IMR-90 (cell line): Measurements from ENCODE around the gene CCL14. TPM values are rescaled to one million over a fixed set of nuclear protein-coding genes. Genes with fewer than 3 reads are reported as not detected.

Source experiments
- ATAC-seq: fragments of 200-7000 bp; cut with Tn5 transposase; 2 replicates; pipeline ENCODE4 v1.9.1; 2020; ENCODE audit warnings: low read depth, mild to moderate bottlenecking, moderate library complexity
- BruUV-seq: library from RNA; stranded (reverse); fragments of 400-500 nt; replicated peaks from 2 replicates; lab custom pipeline; 2021; lab: Mats Ljungman, UMichigan
- CTCF ChIA-PET: fragments of 300-600 bp; formaldehyde crosslinking; extraction: SDS; loops from one replicate; lab custom pipeline; 2021; ENCODE audit warnings: antibody characterized with exemption; lab: Yijun Ruan, JAX
- POLR2A ChIA-PET: fragments of 300-600 bp; sonication (Branson Sonifier 250); formaldehyde crosslinking; loops from one replicate; lab custom pipeline; 2022; ENCODE audit warnings: antibody characterized with exemption; ENCODE audit not compliant: unreplicated experiment; lab: Charles Lee
- DNase-seq: peaks from one replicate; pipeline ENCODE4 v3.0.0; 2013
- H2AFZ ChIP-seq: replicated peaks from 2 replicates; pipeline ENCODE3; 2013; ENCODE audit warnings: low read length, mild to moderate bottlenecking; ENCODE audit not compliant: poor library complexity
- H2AK5ac ChIP-seq: 2 replicates; pipeline ENCODE4 v1.6.1; 2013; ENCODE audit warnings: low read depth, low read length, inconsistent platforms
- H2AK9ac ChIP-seq: replicated peaks from 2 replicates; pipeline ENCODE3; 2013; ENCODE audit warnings: mild to moderate bottlenecking, low read depth, low read length, moderate library complexity; ENCODE audit not compliant: poor library complexity
- H2BK120ac ChIP-seq: 2 replicates; pipeline ENCODE4 v1.6.1; 2013; ENCODE audit warnings: low read depth, low read length, inconsistent platforms
- H2BK15ac ChIP-seq: 3 replicates; pipeline ENCODE4 v1.6.1; 2013; ENCODE audit warnings: low read depth, low read length, inconsistent platforms
- H2BK20ac ChIP-seq: 2 replicates; pipeline ENCODE4 v1.6.1; 2013; ENCODE audit warnings: low read depth, mild to moderate bottlenecking, inconsistent platforms, low read length, moderate library complexity
- H2BK5ac ChIP-seq: 2 replicates; pipeline ENCODE4 v1.6.1; 2013; ENCODE audit warnings: mild to moderate bottlenecking, low read depth, low read length, inconsistent platforms; ENCODE audit not compliant: poor library complexity, severe bottlenecking
- H3K14ac ChIP-seq: replicated peaks from 2 replicates; pipeline ENCODE4 v1.6.1; 2013; ENCODE audit warnings: low read depth, low read length, inconsistent platforms
- H3K18ac ChIP-seq: 2 replicates; pipeline ENCODE4 v1.6.1; 2013; ENCODE audit warnings: low read depth, low read length, control low read depth
- H3K23ac ChIP-seq: 2 replicates; pipeline ENCODE4 v1.6.1; 2013; ENCODE audit warnings: low read depth, low read length, inconsistent platforms
- H3K27ac ChIP-seq: 2 replicates; pipeline ENCODE4 v1.5.1; 2013; ENCODE audit warnings: mild to moderate bottlenecking, control low read depth, low read length; ENCODE audit not compliant: insufficient read depth
- H3K27me3 ChIP-seq: 2 replicates; pipeline ENCODE4 v1.6.1; 2013; ENCODE audit warnings: low read length; ENCODE audit not compliant: control insufficient read depth, insufficient read depth
- H3K36me3 ChIP-seq: 2 replicates; pipeline ENCODE4 v1.6.1; 2013; ENCODE audit warnings: low read length, mixed read lengths; ENCODE audit not compliant: control insufficient read depth, insufficient read depth
- H3K4ac ChIP-seq: 2 replicates; pipeline ENCODE4 v1.6.1; 2013; ENCODE audit warnings: low read depth, low read length, inconsistent platforms
- H3K4me1 ChIP-seq: 2 replicates; pipeline ENCODE4 v1.6.1; 2013; ENCODE audit warnings: low read length, mixed read lengths; ENCODE audit not compliant: control insufficient read depth, insufficient read depth
- H3K4me2 ChIP-seq: 2 replicates; pipeline ENCODE4 v1.6.1; 2013; ENCODE audit warnings: low read depth, mild to moderate bottlenecking, control low read depth, low read length, moderate library complexity
- H3K4me3 ChIP-seq: 2 replicates; pipeline ENCODE4 v1.5.1; 2013; ENCODE audit warnings: low read depth, mild to moderate bottlenecking, control low read depth, low read length, moderate library complexity; ENCODE audit not compliant: insufficient read depth
- H3K56ac ChIP-seq: 2 replicates; pipeline ENCODE4 v1.6.1; 2013; ENCODE audit warnings: low read length, inconsistent platforms; ENCODE audit not compliant: insufficient read depth; ENCODE audit errors: extremely low read depth
- H3K79me1 ChIP-seq, 2 experiments: 2 replicates each; pipeline ENCODE4 v1.6.1; 2013; ENCODE audit warnings: low read length in 2 of 2, inconsistent platforms in 1 of 2, low read depth in 1 of 2
- H3K9ac ChIP-seq: 2 replicates; pipeline ENCODE4 v1.6.1; 2013; ENCODE audit warnings: low read depth, low read length, control low read depth
- H3K9me1 ChIP-seq: 2 replicates; pipeline ENCODE4 v1.6.1; 2013; ENCODE audit warnings: low read length, inconsistent platforms; ENCODE audit not compliant: insufficient read depth
- H3K9me3 ChIP-seq: 2 replicates; pipeline ENCODE4 v1.6.1; 2013; ENCODE audit warnings: low read length; ENCODE audit not compliant: control insufficient read depth, insufficient read depth
- H4K20me1 ChIP-seq: 2 replicates; pipeline ENCODE4 v1.6.1; 2013; ENCODE audit warnings: low read length, inconsistent platforms; ENCODE audit not compliant: insufficient read depth
- H4K5ac ChIP-seq: 2 replicates; pipeline ENCODE4 v1.6.1; 2013; ENCODE audit warnings: mild to moderate bottlenecking, low read depth, low read length, control low read depth
- H4K8ac ChIP-seq, 2 experiments: 2 replicates each; pipeline ENCODE4 v1.6.1; 2013; ENCODE audit warnings: low read depth in 2 of 2, low read length in 2 of 2, control low read depth in 1 of 2, inconsistent platforms in 1 of 2
- H4K91ac ChIP-seq: 2 replicates; pipeline ENCODE4 v1.6.1; 2013; ENCODE audit warnings: low read depth, low read length, inconsistent platforms; ENCODE audit not compliant: insufficient read depth
- BHLHE40 ChIP-seq: fragments of 150-350 bp; IDR thresholded peaks from 2 replicates; pipeline ENCODE4 v1.6.1; 2016; ENCODE audit warnings: mild to moderate bottlenecking, low read depth, low read length
- CEBPB ChIP-seq: IDR thresholded peaks from 2 replicates; pipeline ENCODE4 v1.6.1; 2012; ENCODE audit warnings: low read depth, low read length, improper control_type of control experiment
- CHD1 ChIP-seq: IDR thresholded peaks from 2 replicates; pipeline ENCODE4 v1.6.1; 2012; ENCODE audit warnings: low read depth, low read length, improper control_type of control experiment
- FOS ChIP-seq: fragments of 150-350 bp; IDR thresholded peaks from 2 replicates; pipeline ENCODE4 v1.6.1; 2016; ENCODE audit warnings: low read depth, low read length
- MAFK ChIP-seq: IDR thresholded peaks from 2 replicates; pipeline ENCODE4 v1.6.1; 2012; ENCODE audit warnings: low read depth, low read length, improper control_type of control experiment
- MAZ ChIP-seq: IDR thresholded peaks from 2 replicates; pipeline ENCODE4 v1.6.1; 2012; ENCODE audit warnings: low read depth, mild to moderate bottlenecking, low read length, improper control_type of control experiment, moderate library complexity, borderline replicate concordance
- MXI1 ChIP-seq: IDR thresholded peaks from 2 replicates; pipeline ENCODE4 v1.6.1; 2012; ENCODE audit warnings: low read depth, mild to moderate bottlenecking, low read length, moderate library complexity, borderline replicate concordance
- NFE2L2 ChIP-seq: fragments of 150-350 bp; IDR thresholded peaks from 2 replicates; pipeline ENCODE4 v1.6.1; 2016; ENCODE audit warnings: low read depth, mild to moderate bottlenecking, low read length
- POLR2A ChIP-seq: IDR thresholded peaks from 2 replicates; pipeline ENCODE4 v1.6.1; 2012; ENCODE audit warnings: mild to moderate bottlenecking, low read depth, low read length
- RAD21 ChIP-seq: IDR thresholded peaks from 2 replicates; pipeline ENCODE4 v1.6.1; 2012; ENCODE audit warnings: low read length, improper control_type of control experiment
- RCOR1 ChIP-seq: IDR thresholded peaks from 2 replicates; pipeline ENCODE4 v1.6.1; 2012; ENCODE audit warnings: mild to moderate bottlenecking, low read length, improper control_type of control experiment; ENCODE audit not compliant: insufficient replicate concordance
- RFX5 ChIP-seq: IDR thresholded peaks from 2 replicates; pipeline ENCODE4 v1.8.0; 2012; ENCODE audit warnings: low read depth, mild to moderate bottlenecking, low read length, moderate library complexity
- SMC3 ChIP-seq: fragments of 150-350 bp; IDR thresholded peaks from 2 replicates; pipeline ENCODE4 v1.6.1; 2016; ENCODE audit warnings: low read depth, mild to moderate bottlenecking, antibody characterized with exemption, low read length, moderate library complexity
- USF2 ChIP-seq: fragments of 150-350 bp; IDR thresholded peaks from 2 replicates; pipeline ENCODE4 v1.6.1; 2017; ENCODE audit warnings: mild to moderate bottlenecking, antibody characterized with exemption, low read length, low read depth
- WGBS, 2 experiments: methylation state at CpG; one replicate each; pipeline versions ENCODE4 v1.1.5 to v1.1.7; 2013; ENCODE audit warnings: missing lambda C conversion rate in 2 of 2; ENCODE audit not compliant: insufficient read length in 1 of 2; ENCODE audit errors: extremely low coverage in 2 of 2; 5-methylcytosine and 5-hydroxymethylcytosine counted together
- dilution Hi-C: fragments of 300-500 bp; cut with HindIII; formaldehyde crosslinking; loops from one replicate; pipeline ENCODE4 v1.14.3; 2018; ENCODE audit warnings: low sequenced_read_pairs; ENCODE audit not compliant: unreplicated experiment
- in situ Hi-C: fragments of 300-500 bp; cut with MboI; formaldehyde crosslinking; loops from 3 replicates; pipeline ENCODE4 v1.14.3; 2019; ENCODE audit warnings: low sequenced_read_pairs, inconsistent platforms, mixed read lengths
- intact Hi-C: fragments of 100-400 bp; cut with micrococcal nuclease; formaldehyde crosslinking; loops from 2 replicates; pipeline ENCODE4 v1.10.0; 2022
- polyA plus RNA-seq, 3 experiments: library from polyadenylated mRNA; depleted of rRNA; stranded (reverse); fragments of >200 nt; gene quantifications; 2 replicates each; pipeline ENCODE4 v1.2.3, GENCODE V29; 2012; ENCODE audit warnings: low replicate concordance in 1 of 3
- total RNA-seq: library from RNA; depleted of rRNA; stranded (reverse); fragments of >200 nt; gene quantifications from 2 replicates; pipeline ENCODE4 v1.2.3, GENCODE V29; 2012
- TF ChIP-seq, protein P1 (sequence below): conservative IDR thresholded peaks from 2 replicates; pipeline ENCODE4 v1.5.1; 2012; ENCODE audit warnings: mild to moderate bottlenecking, low read depth, low read length, improper control_type of control experiment
- TF ChIP-seq, protein P2 (sequence below): fragments of 150-350 bp; IDR thresholded peaks from 2 replicates; pipeline ENCODE4 v1.6.1; 2016; ENCODE audit warnings: low read depth, mild to moderate bottlenecking, low read length, moderate library complexity, borderline replicate concordance

Gene CCL14
- total and polyA plus RNA-seq, 2 of the 4 experiments (the other 2 are of a cell fraction), result not detected

- no peaks in the 10 kb centered on the region for H4K20me1 ChIP-seq
- no peak overlapping the region for H3K4me2 ChIP-seq
- H3K4ac ChIP-seq, result no peak overlapping the region
- H3K9ac ChIP-seq, result no peak overlapping the region
- H2AK5ac ChIP-seq, result no peak overlapping the region
- H2AFZ ChIP-seq, result no peak overlapping the region
- 0% methylated on average over 1 of the region's 4 CpGs; no CpG with 5 or more reads in 1 of the 2 experiments for WGBS, 2 experiments
- POLR2A ChIA-PET, result no interaction called here
- TF ChIP-seq BHLHE40 (no peak), MAFK (no peak), CHD1 (no peak), NFE2L2 (no peak), SMC3 (no peak), RAD21 (no peak), RCOR1 (no peak), RFX5 (no peak), MAZ (no peak), CEBPB (no peak), FOS (no peak), POLR2A (no peak), USF2 (no peak), MXI1 (no peak)
- TF ChIP-seq, protein P1, sequence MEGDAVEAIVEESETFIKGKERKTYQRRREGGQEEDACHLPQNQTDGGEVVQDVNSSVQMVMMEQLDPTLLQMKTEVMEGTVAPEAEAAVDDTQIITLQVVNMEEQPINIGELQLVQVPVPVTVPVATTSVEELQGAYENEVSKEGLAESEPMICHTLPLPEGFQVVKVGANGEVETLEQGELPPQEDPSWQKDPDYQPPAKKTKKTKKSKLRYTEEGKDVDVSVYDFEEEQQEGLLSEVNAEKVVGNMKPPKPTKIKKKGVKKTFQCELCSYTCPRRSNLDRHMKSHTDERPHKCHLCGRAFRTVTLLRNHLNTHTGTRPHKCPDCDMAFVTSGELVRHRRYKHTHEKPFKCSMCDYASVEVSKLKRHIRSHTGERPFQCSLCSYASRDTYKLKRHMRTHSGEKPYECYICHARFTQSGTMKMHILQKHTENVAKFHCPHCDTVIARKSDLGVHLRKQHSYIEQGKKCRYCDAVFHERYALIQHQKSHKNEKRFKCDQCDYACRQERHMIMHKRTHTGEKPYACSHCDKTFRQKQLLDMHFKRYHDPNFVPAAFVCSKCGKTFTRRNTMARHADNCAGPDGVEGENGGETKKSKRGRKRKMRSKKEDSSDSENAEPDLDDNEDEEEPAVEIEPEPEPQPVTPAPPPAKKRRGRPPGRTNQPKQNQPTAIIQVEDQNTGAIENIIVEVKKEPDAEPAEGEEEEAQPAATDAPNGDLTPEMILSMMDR, result no peak
- TF ChIP-seq, protein P2, sequence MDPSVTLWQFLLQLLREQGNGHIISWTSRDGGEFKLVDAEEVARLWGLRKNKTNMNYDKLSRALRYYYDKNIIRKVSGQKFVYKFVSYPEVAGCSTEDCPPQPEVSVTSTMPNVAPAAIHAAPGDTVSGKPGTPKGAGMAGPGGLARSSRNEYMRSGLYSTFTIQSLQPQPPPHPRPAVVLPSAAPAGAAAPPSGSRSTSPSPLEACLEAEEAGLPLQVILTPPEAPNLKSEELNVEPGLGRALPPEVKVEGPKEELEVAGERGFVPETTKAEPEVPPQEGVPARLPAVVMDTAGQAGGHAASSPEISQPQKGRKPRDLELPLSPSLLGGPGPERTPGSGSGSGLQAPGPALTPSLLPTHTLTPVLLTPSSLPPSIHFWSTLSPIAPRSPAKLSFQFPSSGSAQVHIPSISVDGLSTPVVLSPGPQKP, result no peak
- no peak overlapping the region for H4K8ac ChIP-seq
- H4K5ac ChIP-seq, result no peak overlapping the region
- no peaks in the 10 kb centered on the region for H3K36me3 ChIP-seq
- H3K56ac ChIP-seq, result no peak overlapping the region
- H2BK15ac ChIP-seq, result no peak overlapping the region
- no peak overlapping the region for H4K91ac ChIP-seq
- intact Hi-C loops (no loop called here), in situ Hi-C loops (no loop called here), dilution Hi-C loops (no loop called here)
- no peak overlapping the region for H3K27ac ChIP-seq
- H3K9me3 ChIP-seq, result no peaks in the 10 kb centered on the region
- H2BK120ac ChIP-seq, result no peak overlapping the region
- no peaks in the 10 kb centered on the region for H3K9me1 ChIP-seq
- no peaks in the 10 kb centered on the region for H3K79me1 ChIP-seq
- no peaks in the 10 kb centered on the region; the same call in 1 of the 2 replicates for H3K27me3 ChIP-seq
- H2AK9ac ChIP-seq, result no peak overlapping the region
- H3K4me3 ChIP-seq, result no peak overlapping the region
- no peak overlapping the region for H2BK20ac ChIP-seq
- no peak overlapping the region for H3K18ac ChIP-seq
- no peak overlapping the region for H2BK5ac ChIP-seq
- ATAC-seq (no peak), DNase-seq (no peak)
- H3K4me1 ChIP-seq, result no peaks in the 10 kb centered on the region
- BruUV-seq, result no TSS peak
- H3K14ac ChIP-seq, result no peak overlapping the region
- CTCF ChIA-PET, result no interaction called here
- H3K23ac ChIP-seq, result no peak overlapping the region
These were observed 4.6 kb downstream of the CCL14 start for GRCh38 chr17:35981908-35982330.
